Endothelial cell of umbilical vein (primary cell): ENCODE measurements around the gene FYCO1. TPM values are rescaled to one million over a fixed set of nuclear protein-coding genes. Genes with fewer than 3 reads are reported as not detected.

Experiments
- BruUV-seq: library from RNA; stranded (reverse); fragments of 400-500 nt; replicated peaks from 2 replicates; lab custom pipeline; 2021; lab: Mats Ljungman, UMichigan
- CTCF ChIA-PET: fragments of 300-600, 350-600 bp; sonication (Branson Sonifier 250); formaldehyde crosslinking; loops from one replicate; lab custom pipeline; 2021; ENCODE audit warnings: antibody characterized with exemption, inconsistent platforms; lab: Charles Lee
- POLR2A ChIA-PET: fragments of 300-600, 350-600 bp; sonication (Branson Sonifier 250); formaldehyde crosslinking; loops from one replicate; lab custom pipeline; 2021; ENCODE audit warnings: antibody characterized with exemption, inconsistent platforms; lab: Charles Lee
- DNase-seq: peaks from one replicate; pipeline ENCODE4 v3.0.0-alpha.2; 2011; ENCODE audit warnings: low read depth, low spot score
- FAIRE-seq: peaks from 2 replicates; lab custom pipeline; 2011; peaks lifted over from hg19 to GRCh38; lab: Jason Lieb, UNC
- H2AFZ ChIP-seq: 2 replicates; pipeline ENCODE4 v1.6.0; 2012; ENCODE audit warnings: low read depth, low read length, control low read depth, inconsistent platforms
- H3K27ac ChIP-seq: 2 replicates; pipeline ENCODE4 v1.5.1; 2011; ENCODE audit warnings: low read depth, mild to moderate bottlenecking, control low read depth, low read length, moderate library complexity; ENCODE audit not compliant: insufficient read depth
- H3K27me3 ChIP-seq, 2 experiments: 2 replicates each; pipeline versions ENCODE4 v1.6.0 to v1.6.1; 2011; ENCODE audit warnings: low read length in 2 of 2, mixed read lengths in 1 of 2; ENCODE audit not compliant: control insufficient read depth in 2 of 2, insufficient read depth in 2 of 2
- H3K36me3 ChIP-seq, 2 experiments: 2 replicates in 1 of 2; 3 replicates in 1 of 2; pipeline ENCODE4 v1.5.1; 2011; ENCODE audit warnings: low read length in 2 of 2, mild to moderate bottlenecking in 1 of 2, moderate library complexity in 1 of 2; ENCODE audit not compliant: control insufficient read depth in 2 of 2, insufficient read depth in 2 of 2; ENCODE audit errors: extremely low read depth in 1 of 2
- H3K4me1 ChIP-seq: 3 replicates; pipeline ENCODE4 v1.5.1; 2011; ENCODE audit warnings: mild to moderate bottlenecking, low read length; ENCODE audit not compliant: control insufficient read depth, insufficient read depth; ENCODE audit errors: extremely low read depth
- H3K4me2 ChIP-seq: 2 replicates; pipeline ENCODE4 v1.6.1; 2011; ENCODE audit warnings: low read length, control low read depth, mixed read lengths; ENCODE audit not compliant: insufficient read depth
- H3K4me3 ChIP-seq, 3 experiments: fragments of 200-600 bp in 1 of 3; sonication (generic), shearing (Covaris generic) in 1 of 3; replicated peaks in 1 of 3; 2 replicates each; pipeline ENCODE4 v1.5.1; 2011 to 2016; ENCODE audit warnings: control low read depth in 3 of 3, low read length in 3 of 3, mild to moderate bottlenecking in 2 of 3, inconsistent platforms in 1 of 3, low read depth in 1 of 3, moderate library complexity in 1 of 3; ENCODE audit not compliant: insufficient read depth in 1 of 3
- H3K79me2 ChIP-seq: 2 replicates; pipeline ENCODE4 v1.6.0; 2012; ENCODE audit warnings: low read length, inconsistent platforms; ENCODE audit not compliant: control insufficient read depth, insufficient read depth
- H3K9ac ChIP-seq: replicated peaks from 2 replicates; pipeline ENCODE3; 2011; ENCODE audit warnings: low read length, control low read depth; ENCODE audit not compliant: insufficient read depth; ENCODE audit errors: extremely low read depth
- H3K9me1 ChIP-seq: replicated peaks from 3 replicates; pipeline ENCODE4 v1.6.0; 2011; ENCODE audit warnings: mild to moderate bottlenecking, low read length; ENCODE audit not compliant: control insufficient read depth, insufficient read depth; ENCODE audit errors: extremely low read depth
- H3K9me3 ChIP-seq: replicated peaks from 2 replicates; pipeline ENCODE4 v1.5.1; 2012; ENCODE audit warnings: low read length, inconsistent platforms; ENCODE audit not compliant: control insufficient read depth, insufficient read depth
- H4K20me1 ChIP-seq: replicated peaks from 2 replicates; pipeline ENCODE3; 2011; ENCODE audit warnings: mild to moderate bottlenecking, low read length; ENCODE audit not compliant: control insufficient read depth, insufficient read depth; ENCODE audit errors: extremely low read depth
- CTCF ChIP-seq, 2 donors: IDR thresholded peaks; 1 replicate in 1 of 2; 2 replicates in 1 of 2; pipeline ENCODE4 v1.5.1; 2011; ENCODE audit warnings: low read length in 2 of 2, mild to moderate bottlenecking in 2 of 2, moderate library complexity in 2 of 2, control low read depth in 1 of 2, inconsistent platforms in 1 of 2, low read depth in 1 of 2; ENCODE audit not compliant: insufficient read depth in 1 of 2; ENCODE audit errors: extremely low read depth in 1 of 2
- EZH2 ChIP-seq: IDR thresholded peaks from 2 replicates; pipeline ENCODE4 v1.6.1; 2012; ENCODE audit warnings: borderline replicate concordance, low read depth, mild to moderate bottlenecking, moderate library complexity, low read length, inconsistent platforms; ENCODE audit not compliant: severe bottlenecking
- FOS ChIP-seq: IDR thresholded peaks from 2 replicates; pipeline ENCODE4 v1.6.1; 2011; ENCODE audit warnings: mild to moderate bottlenecking, low read length, moderate library complexity, borderline replicate concordance; ENCODE audit not compliant: insufficient read depth
- GATA2 ChIP-seq: IDR thresholded peaks from 2 replicates; pipeline ENCODE4 v1.7.0; 2011; ENCODE audit warnings: low read depth, mild to moderate bottlenecking, moderate library complexity, mixed read lengths, low read length; ENCODE audit not compliant: insufficient read length, insufficient read depth
- JUN ChIP-seq: IDR thresholded peaks from 2 replicates; pipeline ENCODE4 v1.6.1; 2011; ENCODE audit warnings: borderline replicate concordance, low read depth; ENCODE audit not compliant: insufficient read length, insufficient read depth
- MYC ChIP-seq: IDR thresholded peaks from one replicate; pipeline ENCODE4 v1.6.1; 2011; ENCODE audit warnings: mild to moderate bottlenecking, low read depth, low read length
- POLR2A ChIP-seq: IDR thresholded peaks from 2 replicates; pipeline ENCODE4 v1.6.1; 2012; ENCODE audit warnings: low read depth, mild to moderate bottlenecking, control low read depth, low read length
- POLR2AphosphoS5 ChIP-seq: IDR thresholded peaks from 2 replicates; pipeline ENCODE4 v1.6.1; 2012; ENCODE audit warnings: low read depth, mild to moderate bottlenecking, control low read depth, low read length, moderate library complexity; ENCODE audit not compliant: insufficient read depth
- dilution Hi-C: fragments of 300-500 bp; cut with MboI; formaldehyde crosslinking; loops from one replicate; pipeline ENCODE4 v1.15.0; 2019; ENCODE audit warnings: low sequenced_read_pairs; ENCODE audit not compliant: extremely low pct_ligation_motif_present
- intact Hi-C: fragments of 100-400 bp; cut with micrococcal nuclease; formaldehyde crosslinking; loops from one replicate; pipeline ENCODE4 v1.10.0; 2022
- polyA plus RNA-seq, 4 experiments: library from polyadenylated mRNA; depleted of rRNA in 3 of 4; stranded (reverse) in 3 of 4; unstranded in 1 of 4; fragments of >200 nt; gene quantifications; 2 replicates each; pipeline versions ENCODE4 v1.2.1 to v1.2.3, GENCODE V29; 2011 to 2012; ENCODE audit warnings: missing spikeins in 1 of 4
- total RNA-seq: library from RNA; stranded (reverse); gene quantifications from 2 replicates; pipeline ENCODE4 v1.2.3, GENCODE V29; 2021
- TF ChIP-seq, protein P1 (sequence below): IDR thresholded peaks from 2 replicates; pipeline ENCODE4 v1.6.1; 2011; ENCODE audit not compliant: insufficient read depth, insufficient read length

Gene FYCO1
- total and polyA plus RNA-seq, 2 donors (not counting 3 experiments of a cell fraction or from before 2014, with no cell fraction given), result 13.9 to 20.8 TPM

DNA sequence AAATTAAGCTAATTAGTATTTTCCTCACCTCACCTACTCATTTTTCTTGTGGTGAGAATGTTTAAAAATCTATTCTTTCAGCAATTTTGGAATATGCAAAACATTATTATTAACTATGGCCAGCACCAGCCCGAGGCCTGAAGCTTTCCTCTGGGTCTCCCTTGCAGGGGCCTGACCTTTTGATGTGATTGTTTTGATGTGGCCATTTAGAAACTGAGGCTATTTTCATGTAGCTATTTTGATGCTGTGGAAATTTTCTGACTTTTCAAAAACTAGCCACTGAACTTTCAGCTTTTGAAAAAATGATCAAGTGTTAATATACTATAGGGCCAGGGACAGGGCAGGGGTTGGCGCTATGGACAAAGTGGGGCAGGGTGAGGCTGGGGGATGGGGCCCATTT is 117.5 kb downstream of the FYCO1 start:
- intact Hi-C loops, result no loop called here
- TF ChIP-seq EZH2 (no peak), POLR2AphosphoS5 (no peak), GATA2 (no peak), JUN (no peak), CTCF (IDR thresholded peaks at IDR 0.05; ENCODE audit: extremely low read depth in 1 of 2, insufficient read depth in 1 of 2, low read depth in 1 of 2, low read length in 2 of 2) (no peak), FOS (no peak), MYC (no peak), POLR2A (no peak)
- TF ChIP-seq, protein P1, sequence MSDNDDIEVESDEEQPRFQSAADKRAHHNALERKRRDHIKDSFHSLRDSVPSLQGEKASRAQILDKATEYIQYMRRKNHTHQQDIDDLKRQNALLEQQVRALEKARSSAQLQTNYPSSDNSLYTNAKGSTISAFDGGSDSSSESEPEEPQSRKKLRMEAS, result no peak
- H3K9me1 ChIP-seq, result no peaks in the 10 kb centered on the region
- H3K9ac ChIP-seq, result no peak overlapping the region
- H3K79me2 ChIP-seq, result no peaks in the 10 kb centered on the region
- DNase-seq, result no peak
- H2AFZ ChIP-seq, result no peak overlapping the region
- H4K20me1 ChIP-seq, result no peaks in the 10 kb centered on the region
- CTCF ChIA-PET, result no interaction called here
- FAIRE-seq, result no peak
- no peak overlapping the region for H3K4me2 ChIP-seq
- no TSS peak for BruUV-seq
- POLR2A ChIA-PET, result no interaction called here
- H3K27me3 ChIP-seq, result peaks cover 4 to 7% of the 10 kb centered on the region in 2 experiments
- H3K9me3 ChIP-seq, result no peaks in the 10 kb centered on the region
- no peaks in the 10 kb centered on the region for H3K36me3 ChIP-seq
- H3K4me3 ChIP-seq, result no peak overlapping the region
- no peak overlapping the region for H3K27ac ChIP-seq
- H3K4me1 ChIP-seq, result no peaks in the 10 kb centered on the region
- dilution Hi-C loops, result no loop called here
